Neural cell (in vitro differentiated cells): ENCODE data around the gene TXNDC2. TPM values are rescaled to one million over a fixed set of nuclear protein-coding genes. Genes with fewer than 3 reads are reported as not detected.

ENCODE experiments used
- polyA plus RNA-seq: library from polyadenylated mRNA; depleted of rRNA; stranded (reverse); fragments of >200 nt; gene quantifications from 2 replicates; pipeline ENCODE4 v1.2.3, GENCODE V29; 2014
- small RNA-seq, 3 experiments: library from RNA; depleted of rRNA; stranded (forward); fragments of <200 nt; gene quantifications; one replicate each; pipeline ENCODE3, GENCODE V24; 2012

Gene TXNDC2
- polyA plus RNA-seq, 1 donor from 2014 or later, result 0.41 TPM

Small RNA genes within 50 kb of the gene (small RNA-seq; reads per million reads assigned to genes)
- 0 reads per million in 3 experiments for gene RNA5SP449
- 1.7 to 3.1 (median 2.6) reads per million in 3 experiments for gene RNA5SP450

Other genes starting within 250 kb of the TXNDC2 start
- 16.3 and 16.5 TPM in 2 replicates for gene RAB31, start 177.7 kb upstream of the TXNDC2 start, polyA plus RNA-seq
- 236 and 317 TPM in 2 replicates for gene VAPA, start 28.0 kb downstream of the TXNDC2 start, polyA plus RNA-seq